Measurements from ENCODE around the gene TPCN2.

Gene TPCN2

DNA sequence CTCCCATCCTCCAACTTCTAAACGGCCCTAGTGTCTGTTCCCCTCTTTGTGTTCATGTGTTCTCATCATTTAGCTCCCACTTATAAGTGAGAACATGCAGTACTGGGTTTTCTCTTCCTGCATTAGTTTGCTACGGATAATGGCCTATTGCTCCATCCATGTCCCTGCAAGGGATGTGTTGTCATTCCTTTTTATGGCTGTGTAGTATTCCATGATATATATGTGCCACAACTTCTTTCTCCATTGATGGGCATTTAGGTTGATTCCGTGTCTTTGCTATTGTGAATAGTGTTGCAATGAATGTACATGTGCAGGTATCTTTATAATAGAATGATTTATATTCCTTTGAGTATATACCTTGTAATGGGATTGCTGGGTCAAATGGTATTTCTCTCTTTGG lies 101.4 kb downstream of the TPCN2 start:
- TF ChIP-seq, protein P1, sequence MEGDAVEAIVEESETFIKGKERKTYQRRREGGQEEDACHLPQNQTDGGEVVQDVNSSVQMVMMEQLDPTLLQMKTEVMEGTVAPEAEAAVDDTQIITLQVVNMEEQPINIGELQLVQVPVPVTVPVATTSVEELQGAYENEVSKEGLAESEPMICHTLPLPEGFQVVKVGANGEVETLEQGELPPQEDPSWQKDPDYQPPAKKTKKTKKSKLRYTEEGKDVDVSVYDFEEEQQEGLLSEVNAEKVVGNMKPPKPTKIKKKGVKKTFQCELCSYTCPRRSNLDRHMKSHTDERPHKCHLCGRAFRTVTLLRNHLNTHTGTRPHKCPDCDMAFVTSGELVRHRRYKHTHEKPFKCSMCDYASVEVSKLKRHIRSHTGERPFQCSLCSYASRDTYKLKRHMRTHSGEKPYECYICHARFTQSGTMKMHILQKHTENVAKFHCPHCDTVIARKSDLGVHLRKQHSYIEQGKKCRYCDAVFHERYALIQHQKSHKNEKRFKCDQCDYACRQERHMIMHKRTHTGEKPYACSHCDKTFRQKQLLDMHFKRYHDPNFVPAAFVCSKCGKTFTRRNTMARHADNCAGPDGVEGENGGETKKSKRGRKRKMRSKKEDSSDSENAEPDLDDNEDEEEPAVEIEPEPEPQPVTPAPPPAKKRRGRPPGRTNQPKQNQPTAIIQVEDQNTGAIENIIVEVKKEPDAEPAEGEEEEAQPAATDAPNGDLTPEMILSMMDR (IDR thresholded peaks at IDR 0.05; ENCODE audit: extremely low read depth, insufficient read depth, missing control alignments), result no peak
- no peak for DNase-seq (ENCODE audit: low spot score)
- in situ Hi-C loops (cut with MboI; ENCODE audit: low pct_unique_long_range_greater_than_20kb, low sequenced_read_pairs, unreplicated experiment), result no loop called here

GRCh38 chr11:69151836-69152235 lies 103.1 kb downstream of the TPCN2 start:
- TF ChIP-seq, protein P1 (IDR thresholded peaks at IDR 0.05; ENCODE audit: extremely low read depth, insufficient read depth, missing control alignments), result no peak
- in situ Hi-C loops (cut with MboI; ENCODE audit: low pct_unique_long_range_greater_than_20kb, low sequenced_read_pairs, unreplicated experiment), result no loop called here
- no peak for DNase-seq (ENCODE audit: low spot score)

DNA sequence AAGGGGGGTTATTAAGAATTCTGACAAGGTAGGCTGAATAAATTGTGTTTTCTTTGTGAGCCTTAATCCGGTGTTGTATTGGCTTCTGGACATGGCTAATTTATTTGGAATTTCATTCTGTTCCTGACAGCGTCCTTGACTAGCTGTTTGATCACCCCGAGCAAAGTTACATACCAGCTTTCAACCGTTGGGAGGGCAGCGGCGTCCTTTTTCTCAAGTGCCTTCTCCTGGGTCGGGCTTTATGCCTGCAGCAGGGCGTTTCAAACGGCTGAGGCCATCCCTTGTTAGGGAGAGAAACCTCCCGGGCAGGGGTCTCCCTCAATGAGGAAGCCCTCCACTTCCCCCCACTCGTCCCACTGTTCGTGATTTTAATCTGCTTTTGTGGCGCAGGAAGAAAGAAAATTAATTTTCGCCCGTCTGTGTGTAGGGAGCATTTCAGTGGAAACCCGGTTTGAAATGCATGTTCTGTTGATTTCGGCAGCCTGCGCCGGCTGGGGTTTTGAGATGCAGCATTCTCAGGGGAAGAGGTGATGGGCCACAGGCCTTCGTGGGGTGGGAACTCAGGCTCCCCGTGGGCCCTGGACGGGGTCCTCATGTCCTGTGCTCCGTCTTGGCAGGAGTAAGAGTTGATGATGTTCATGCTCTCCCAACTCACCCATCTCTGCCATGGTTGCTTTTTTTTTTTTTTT lies 104.1 kb downstream of the TPCN2 start:
- in situ Hi-C loops (cut with MboI; ENCODE audit: low pct_unique_long_range_greater_than_20kb, low sequenced_read_pairs, unreplicated experiment), result no loop called here
- TF ChIP-seq, protein P1 (IDR thresholded peaks at IDR 0.05; ENCODE audit: extremely low read depth, insufficient read depth, missing control alignments), result no peak
- DNase-seq (ENCODE audit: low spot score), result no peak

GRCh38 chr11:69153661-69154060 lies 104.9 kb downstream of the TPCN2 start:
- TF ChIP-seq, protein P1 (IDR thresholded peaks at IDR 0.05; ENCODE audit: extremely low read depth, insufficient read depth, missing control alignments), result no peak
- in situ Hi-C loops (cut with MboI; ENCODE audit: low pct_unique_long_range_greater_than_20kb, low sequenced_read_pairs, unreplicated experiment), result no loop called here
- no peak for DNase-seq (ENCODE audit: low spot score)

DNA sequence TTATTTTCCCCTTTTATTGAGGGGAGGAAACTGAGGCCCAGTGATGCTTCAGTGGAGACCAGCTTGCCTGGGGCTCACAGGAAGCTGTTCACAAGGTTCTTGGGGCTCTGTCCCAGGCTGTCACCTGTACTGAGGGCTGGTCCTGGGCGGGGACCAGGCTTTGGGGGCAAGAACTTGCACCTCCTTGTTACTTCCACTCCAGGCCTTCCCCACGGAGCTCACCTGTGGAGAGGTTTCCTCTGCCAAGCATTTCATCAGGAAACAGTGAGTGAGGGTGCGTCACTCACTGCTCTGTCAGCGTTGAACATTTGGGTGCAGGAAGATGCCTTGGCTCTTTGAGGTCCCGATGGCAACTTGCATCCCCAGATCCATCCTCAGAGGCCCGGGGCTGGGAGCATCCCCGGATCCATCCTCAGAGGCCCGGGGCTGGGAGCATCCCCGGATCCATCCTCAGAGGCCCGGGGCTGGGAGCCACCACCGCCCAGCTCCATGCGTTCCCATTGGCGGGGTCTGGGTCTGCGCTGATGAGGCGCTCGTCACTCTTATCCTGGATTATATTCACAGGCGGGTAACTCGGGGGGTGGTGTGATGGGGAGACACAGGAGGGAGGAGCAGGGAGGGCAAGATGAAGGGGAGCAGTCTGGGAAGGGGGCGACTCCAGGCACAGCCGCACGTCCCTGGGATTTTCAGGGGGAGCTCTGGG lies 105.6 kb downstream of the TPCN2 start:
- TF ChIP-seq, protein P1 (IDR thresholded peaks at IDR 0.05; ENCODE audit: extremely low read depth, insufficient read depth, missing control alignments), result no peak
- in situ Hi-C loops (cut with MboI; ENCODE audit: low pct_unique_long_range_greater_than_20kb, low sequenced_read_pairs, unreplicated experiment), result no loop called here
- DNase-seq (ENCODE audit: low spot score), result no peak

DNA sequence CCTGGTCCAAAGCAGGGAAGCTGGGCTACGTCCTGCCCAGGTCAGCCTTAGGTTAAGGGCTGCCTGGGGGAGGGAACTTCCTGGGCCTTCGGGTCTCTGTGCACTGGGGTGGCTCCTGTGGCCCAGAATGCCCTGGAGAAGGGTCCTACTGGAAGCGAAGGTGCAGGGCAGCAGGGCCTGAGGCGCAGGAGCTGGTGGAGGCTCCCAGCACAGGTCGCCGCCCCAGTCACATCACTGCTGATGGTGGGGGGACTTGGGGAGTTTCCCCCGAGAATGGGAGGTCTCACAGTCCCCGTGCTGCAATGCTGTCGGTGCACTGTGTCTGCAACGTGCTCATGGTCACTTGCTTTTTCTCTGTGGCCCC lies 106.2 kb downstream of the TPCN2 start:
- DNase-seq (ENCODE audit: low spot score), result no peak
- TF ChIP-seq, protein P1 (IDR thresholded peaks at IDR 0.05; ENCODE audit: extremely low read depth, insufficient read depth, missing control alignments), result no peak
- in situ Hi-C loops (cut with MboI; ENCODE audit: low pct_unique_long_range_greater_than_20kb, low sequenced_read_pairs, unreplicated experiment), result no loop called here

All from GM13977 (cell line).